Measurements from ENCODE around the gene TATDN3. TPM values are rescaled to one million over a fixed set of nuclear protein-coding genes. Genes with fewer than 3 reads are reported as not detected.
"Not testable (repeated sequence)": the region's sequence is repeated elsewhere in the genome, so short reads cannot be mapped to it uniquely, and the experiment has no call there.

The TATDN3 gene
- total RNA-seq, 4 donors from 2014 or later: 6.0 to 16.1 (median 13.1) TPM

GRCh38 chr1:212771341-212771740 is 20.4 kb upstream of the TATDN3 start:
- TF ChIP-seq POLR2A (IDR thresholded peaks at IDR 0.05): no peak
- TF ChIP-seq CTCF (IDR thresholded peaks at IDR 0.05): no peak
- H3K4me3 ChIP-seq (ENCODE audit: low read depth, poor library complexity, severe bottlenecking): no peak overlapping the region
- intact Hi-C loops (cut with DNase I; ENCODE audit: low total_unique reads): no loop called here
- no peak for DNase-seq (ENCODE audit: low spot score in 2 of 2)

GRCh38 chr1:212773011-212773410 is 18.7 kb upstream of the TATDN3 start:
- no peak for DNase-seq (ENCODE audit: low spot score in 2 of 2)
- TF ChIP-seq POLR2A (IDR thresholded peaks at IDR 0.05) (no peak), CTCF (IDR thresholded peaks at IDR 0.05) (no peak)
- 98% methylated on average over 2 of the region's 2 CpGs for WGBS, 2 donors
- H3K4me3 ChIP-seq (ENCODE audit: low read depth, poor library complexity, severe bottlenecking): no peak overlapping the region
- intact Hi-C loops (cut with DNase I; ENCODE audit: low total_unique reads): no loop called here

GRCh38 chr1:212774584-212774983 is 17.1 kb upstream of the TATDN3 start:
- DNase-seq (ENCODE audit: low spot score in 2 of 2): no peak
- no peak for TF ChIP-seq CTCF (IDR thresholded peaks at IDR 0.05)
- TF ChIP-seq POLR2A (IDR thresholded peaks at IDR 0.05): no peak
- intact Hi-C loops (cut with DNase I; ENCODE audit: low total_unique reads): no loop called here
- H3K4me3 ChIP-seq (ENCODE audit: low read depth, poor library complexity, severe bottlenecking): no peak overlapping the region
- 73 to 81% methylated on average over 2 of the region's 2 CpGs for WGBS, 2 donors

GRCh38 chr1:212775241-212775640 is 16.5 kb upstream of the TATDN3 start:
- intact Hi-C loops (cut with DNase I; ENCODE audit: low total_unique reads): no loop called here
- TF ChIP-seq POLR2A (IDR thresholded peaks at IDR 0.05) (no peak), CTCF (IDR thresholded peaks at IDR 0.05) (no peak)
- no peak for DNase-seq (ENCODE audit: low spot score in 2 of 2)
- H3K4me3 ChIP-seq (ENCODE audit: low read depth, poor library complexity, severe bottlenecking): no peak overlapping the region

- 85 to 90% methylated on average over 3 of the region's 3 CpGs for whole genome bisulfite sequencing, 2 donors
- no peak overlapping the region for H3K4me3 ChIP-seq (ENCODE audit: low read depth, poor library complexity, severe bottlenecking)
- no peak for DNase-seq (ENCODE audit: low spot score in 2 of 2)
- intact Hi-C loops (cut with DNase I; ENCODE audit: low total_unique reads): no loop called here
- TF ChIP-seq POLR2A (IDR thresholded peaks at IDR 0.05): no peak
- TF ChIP-seq CTCF (IDR thresholded peaks at IDR 0.05): no peak
Measured at GRCh38 chr1:212777151-212777550, 14.5 kb upstream of the TATDN3 start.

GRCh38 chr1:212779086-212779485 is 12.6 kb upstream of the TATDN3 start:
- H3K4me3 ChIP-seq (ENCODE audit: low read depth, poor library complexity, severe bottlenecking); DNase-seq (ENCODE audit: low spot score in 2 of 2); intact Hi-C loops (cut with DNase I; ENCODE audit: low total_unique reads): not testable (repeated sequence)
- 87% methylated on average over 6 of the region's 32 CpGs; no CpG with 5 or more reads in 1 of the 2 donors for WGBS, 2 donors
